Stimulated activated naive CD8-positive, alpha-beta T cell treated with anti-CD3 and anti-CD28 coated beads, Interleukin-15, Interleukin-2, amounts not matched to agents 100 U/mL and 50 U/mL, for 24 hours (primary cell): ENCODE measurements around the gene TDP2.

ENCODE experiments used
- ATAC-seq: fragments of 150-1000 bp; cut with Tn5 transposase; one replicate; pipeline ENCODE4 v1.10.0; 2021
- DNase-seq: peaks from one replicate; pipeline ENCODE4 v3.0.0; 2021

Gene TDP2, protein sequence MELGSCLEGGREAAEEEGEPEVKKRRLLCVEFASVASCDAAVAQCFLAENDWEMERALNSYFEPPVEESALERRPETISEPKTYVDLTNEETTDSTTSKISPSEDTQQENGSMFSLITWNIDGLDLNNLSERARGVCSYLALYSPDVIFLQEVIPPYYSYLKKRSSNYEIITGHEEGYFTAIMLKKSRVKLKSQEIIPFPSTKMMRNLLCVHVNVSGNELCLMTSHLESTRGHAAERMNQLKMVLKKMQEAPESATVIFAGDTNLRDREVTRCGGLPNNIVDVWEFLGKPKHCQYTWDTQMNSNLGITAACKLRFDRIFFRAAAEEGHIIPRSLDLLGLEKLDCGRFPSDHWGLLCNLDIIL

DNA sequence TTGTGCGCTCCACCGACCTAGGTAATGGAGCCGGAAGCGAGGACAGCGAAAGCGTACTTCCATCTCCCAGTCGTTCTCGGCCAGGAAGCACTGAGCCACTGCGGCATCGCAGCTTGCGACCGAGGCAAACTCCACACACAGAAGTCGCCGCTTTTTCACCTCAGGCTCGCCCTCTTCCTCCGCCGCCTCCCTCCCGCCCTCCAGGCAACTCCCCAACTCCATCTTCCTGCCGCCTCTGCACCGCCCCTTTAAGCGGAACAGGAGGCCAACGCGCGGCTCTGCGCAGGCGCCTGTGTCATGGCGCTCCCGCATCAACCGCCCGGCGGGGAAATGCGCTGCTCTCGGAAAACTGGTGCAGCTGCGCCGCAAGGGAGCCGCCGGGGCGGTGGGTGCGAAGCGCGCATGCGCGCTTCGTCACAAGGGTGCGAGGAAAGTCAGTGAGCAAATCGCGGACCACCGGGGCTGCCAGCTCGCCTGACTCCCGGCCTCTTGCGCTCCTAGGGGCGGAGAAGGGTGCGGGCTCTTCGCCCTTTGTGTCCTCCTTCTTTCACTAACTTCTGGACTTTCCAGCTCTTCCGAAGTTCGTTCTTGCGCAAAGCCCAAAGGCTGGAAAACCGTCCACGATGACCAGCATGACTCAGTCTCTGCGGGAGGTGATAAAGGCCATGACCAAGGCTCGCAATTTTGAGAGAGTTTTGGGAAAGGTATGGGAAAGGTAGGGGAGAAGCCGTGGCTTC is at the start of gene TDP2, which contains the start of gene ACOT13:
Gene TDP2, minus strand, starts transcription at position 259 of the 737 bp plus-strand sequence. Its CDS starts 37 bp downstream, at position 222.
Gene ACOT13, plus strand, starts transcription at position 437 of the 737 bp plus-strand sequence. Its CDS starts 187 bp downstream, at position 624.
- DNase-seq, result peak; percentile 95
- peak; percentile 97 for ATAC-seq

DNA sequence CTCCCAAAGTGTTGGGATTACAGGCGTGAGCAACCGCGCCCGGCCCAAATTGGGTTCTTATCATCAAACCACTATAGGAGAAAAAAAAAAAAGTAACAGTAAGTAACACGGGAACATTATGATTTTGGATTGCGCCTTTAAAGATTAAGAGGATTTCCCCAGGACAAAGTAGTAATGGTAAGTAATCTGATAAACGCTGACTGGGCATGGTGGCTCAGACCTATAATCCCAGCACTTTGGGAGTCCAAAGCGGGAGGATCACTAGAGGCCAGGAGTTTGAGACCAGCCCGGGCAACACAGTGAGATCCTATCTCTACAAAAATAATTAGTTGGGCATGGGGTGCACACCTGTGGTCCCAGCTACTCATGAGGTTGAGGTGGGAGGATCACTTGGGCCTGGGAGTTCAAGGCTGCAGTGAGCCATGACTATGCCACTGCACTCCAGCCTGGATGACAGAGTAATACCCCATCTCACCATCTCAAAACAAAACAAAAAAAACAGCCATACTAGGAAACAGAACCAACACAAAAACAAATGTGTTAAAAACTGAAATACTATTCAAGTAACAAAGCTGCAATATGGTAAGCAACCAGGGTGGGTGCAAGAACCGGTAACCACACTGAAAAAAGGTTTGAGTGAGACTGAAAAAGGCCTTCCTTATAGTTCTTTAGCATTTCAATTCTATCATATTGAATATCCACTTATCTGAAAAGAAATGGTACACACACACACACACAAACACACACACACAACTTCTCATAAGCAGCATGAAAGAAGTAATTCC is 44.0 kb upstream of the TDP2 start:
- ATAC-seq (no peak), DNase-seq (no peak)

DNA sequence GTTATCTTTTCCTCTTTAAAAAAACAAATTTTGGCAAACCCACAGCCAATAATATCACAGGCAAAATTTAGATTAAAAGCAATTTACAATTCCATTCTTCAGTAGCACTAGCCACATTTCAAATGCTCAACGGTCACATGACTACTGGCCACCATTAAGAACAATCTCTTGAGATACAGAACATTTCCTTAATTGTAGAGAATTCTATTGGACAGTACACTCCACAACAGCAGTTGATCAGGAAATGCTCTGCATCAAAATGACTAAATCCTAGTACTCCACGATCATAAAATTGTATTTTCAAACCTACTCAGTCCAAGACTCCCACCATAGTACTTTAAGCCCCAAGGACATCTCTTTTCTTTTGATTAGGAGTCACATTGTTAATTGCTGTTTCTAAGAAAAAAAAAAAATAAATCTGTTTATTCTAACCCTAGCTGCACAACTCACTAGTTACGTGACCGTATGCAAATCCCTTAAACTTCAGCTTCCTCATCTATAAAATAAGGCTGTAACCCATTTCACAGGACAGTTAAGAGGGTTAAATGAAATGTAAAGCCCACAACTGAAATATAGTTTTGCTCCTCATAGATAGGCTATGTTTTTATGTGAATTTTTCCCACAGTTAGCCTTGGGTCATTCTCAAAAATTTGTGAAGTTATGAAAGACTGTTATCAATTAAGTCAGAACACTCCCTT is 42.5 kb upstream of the TDP2 start:
- DNase-seq (no peak), ATAC-seq (no peak)

DNA sequence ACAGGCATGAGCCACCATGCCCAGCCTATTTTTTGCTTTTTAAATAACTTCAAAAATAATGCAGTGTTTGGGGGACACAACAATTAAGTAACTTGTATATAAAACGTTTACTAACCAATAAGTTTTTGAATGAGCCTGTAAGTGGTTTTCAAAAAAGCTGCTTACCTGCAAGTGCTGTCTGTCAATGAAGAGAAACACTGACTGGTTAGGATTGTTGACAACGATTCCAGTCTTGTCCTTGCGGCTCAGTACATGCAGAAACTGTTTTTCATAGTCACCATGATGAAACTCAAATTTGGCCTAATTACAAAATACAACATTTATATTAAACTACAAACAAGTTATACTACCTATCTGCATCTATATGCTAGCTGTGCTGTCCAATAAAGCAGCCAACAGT is 41.9 kb upstream of the TDP2 start:
- no peak for ATAC-seq
- DNase-seq, result no peak

DNA sequence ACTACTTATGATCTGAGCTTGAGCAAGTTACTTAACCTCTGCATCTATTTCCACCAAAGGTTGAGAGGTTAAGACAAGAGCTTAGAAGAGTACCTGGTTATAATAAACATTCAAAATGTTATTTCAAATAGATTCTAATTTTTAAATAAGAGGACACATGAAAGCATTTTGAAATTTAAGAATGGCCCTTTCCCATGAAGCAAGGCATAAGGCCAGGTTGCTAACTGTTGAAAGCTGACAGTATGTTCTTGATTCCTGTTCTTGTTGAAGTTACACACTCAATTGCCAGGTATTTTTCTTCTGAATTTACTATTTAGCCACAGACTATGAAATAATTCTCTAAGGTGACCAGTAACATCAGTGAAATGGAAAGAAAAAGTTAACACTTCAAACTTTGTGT is 37.8 kb upstream of the TDP2 start:
- DNase-seq (no peak), ATAC-seq (no peak)

DNA sequence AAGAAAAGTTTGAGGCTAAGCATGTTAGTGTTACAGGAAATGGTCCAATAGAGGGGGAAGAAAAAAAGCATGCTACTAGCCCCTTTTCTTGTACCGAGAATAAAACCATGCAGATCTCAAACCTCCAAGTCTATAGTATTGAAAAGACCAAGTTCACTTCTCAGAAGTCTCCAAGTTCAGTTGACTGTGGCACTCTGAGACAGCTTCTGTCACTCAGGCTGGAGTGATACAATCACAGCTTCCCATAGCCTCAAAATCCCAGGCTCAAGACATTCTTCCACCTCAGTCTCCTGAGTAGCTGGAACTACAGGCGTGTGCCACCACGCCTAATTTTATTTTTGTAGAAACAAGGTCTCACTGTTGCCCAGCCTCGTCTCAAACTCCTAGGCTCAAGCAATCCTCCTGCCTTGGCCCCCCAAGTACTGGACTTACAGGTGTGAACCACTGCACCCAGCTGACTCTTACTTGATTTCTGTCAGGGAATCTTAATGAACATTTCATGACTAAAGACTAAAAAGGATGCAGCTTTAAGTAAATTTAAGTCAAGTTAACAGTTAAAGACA is 36.1 kb upstream of the TDP2 start:
- DNase-seq, result no peak
- ATAC-seq, result no peak

DNA sequence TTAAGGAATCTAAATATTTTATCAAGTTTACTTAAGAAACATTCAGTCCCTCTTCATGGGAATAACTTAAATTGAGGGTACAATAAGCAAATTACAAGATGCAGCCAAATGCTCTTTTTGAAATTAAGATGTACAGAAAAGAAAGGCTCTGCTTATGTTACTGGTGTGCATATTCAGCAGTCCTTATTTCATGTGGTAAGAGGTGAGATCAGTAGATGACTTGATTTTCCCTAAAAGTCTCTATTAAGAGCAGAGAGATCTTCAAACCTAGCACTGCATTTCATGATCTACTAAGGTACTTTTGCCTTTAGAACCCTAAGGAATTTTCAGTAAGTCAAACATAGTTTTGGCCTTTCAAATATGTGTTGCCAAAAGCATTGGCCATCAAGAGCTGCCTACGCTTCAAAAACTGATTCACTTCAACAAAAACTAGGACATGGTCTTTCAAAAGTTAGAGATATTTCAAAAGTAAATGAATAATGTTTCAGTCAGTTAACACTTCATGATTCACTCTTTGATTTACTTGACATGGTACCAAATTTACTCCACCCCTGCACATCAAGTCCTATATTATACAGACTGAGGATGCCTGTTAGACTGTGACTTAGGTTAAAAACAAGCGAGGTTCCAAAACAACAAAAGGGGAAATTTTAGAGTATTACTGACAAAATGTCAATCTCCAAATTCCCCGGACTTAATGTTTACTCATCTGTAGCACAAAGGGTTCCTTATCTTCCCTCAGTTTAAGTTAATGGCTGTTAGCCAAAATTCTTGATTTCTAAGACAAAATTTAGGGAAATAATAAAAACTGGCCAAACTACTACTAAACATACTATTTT is 33.0 kb upstream of the TDP2 start:
- DNase-seq, result no peak
- ATAC-seq, result peak; percentile 60

DNA sequence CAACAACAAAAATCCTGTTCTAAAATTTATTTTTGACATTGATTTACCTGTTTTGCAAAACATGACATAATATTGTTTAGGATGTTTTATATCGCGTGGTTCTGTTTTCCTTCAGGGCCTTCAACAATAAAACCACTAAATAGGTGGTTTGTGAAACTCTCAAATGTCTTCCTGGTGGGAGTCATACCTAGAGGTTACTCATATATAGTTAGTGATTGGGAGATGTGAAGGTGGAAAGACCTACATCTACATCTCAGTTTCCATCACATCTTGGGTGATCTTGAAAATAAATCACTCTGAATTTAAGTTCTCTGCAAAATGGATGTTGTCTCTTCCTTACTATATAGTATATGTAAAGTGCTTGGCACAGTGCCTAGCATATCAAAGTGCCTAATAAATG is 29.4 kb upstream of the TDP2 start:
- no peak for ATAC-seq

DNA sequence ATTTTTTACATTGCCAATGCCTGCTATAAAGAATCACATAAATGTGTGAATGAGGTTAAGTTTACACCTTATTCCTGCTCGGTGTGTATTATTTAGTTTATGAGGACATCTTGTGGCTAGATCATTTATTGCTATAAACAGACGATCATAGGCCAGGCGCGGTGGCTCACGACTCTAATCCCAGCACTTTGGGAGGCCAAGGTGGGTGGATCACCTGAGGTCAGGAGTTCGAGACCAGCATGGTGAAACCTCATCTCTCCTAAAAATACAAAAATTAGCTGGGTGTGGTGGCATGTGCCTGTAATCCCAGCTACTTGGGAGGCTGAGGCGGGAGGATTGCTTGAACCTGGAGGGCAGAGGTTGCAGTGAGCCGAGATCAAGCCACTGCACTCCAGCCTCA is 28.9 kb upstream of the TDP2 start:
- DNase-seq, result peak; percentile 20
- peak; percentile 57 for ATAC-seq

More for the DNA sequence above, 29.4 kb upstream of the TDP2 start:
- DNase-seq, result no peak

DNA sequence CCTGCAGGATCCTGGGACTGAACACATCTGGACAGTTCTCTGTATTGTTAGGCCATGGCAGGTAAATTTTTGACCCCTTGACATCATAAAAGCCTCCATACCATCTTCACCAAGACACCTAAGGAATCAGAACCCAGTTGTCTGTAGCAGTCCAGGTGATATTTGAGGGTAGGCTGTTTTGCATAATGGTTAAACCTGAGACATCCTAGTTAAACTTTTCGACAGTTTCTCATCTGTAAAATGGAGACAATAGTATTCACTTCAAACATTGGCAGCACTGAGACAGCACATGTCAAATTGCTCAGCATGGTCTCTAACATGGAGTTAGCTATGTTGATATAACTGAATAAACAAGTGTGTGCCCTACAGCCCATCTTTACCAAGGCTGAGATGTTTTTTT is 27.5 kb upstream of the TDP2 start:
- ATAC-seq (no peak), DNase-seq (no peak)

DNA sequence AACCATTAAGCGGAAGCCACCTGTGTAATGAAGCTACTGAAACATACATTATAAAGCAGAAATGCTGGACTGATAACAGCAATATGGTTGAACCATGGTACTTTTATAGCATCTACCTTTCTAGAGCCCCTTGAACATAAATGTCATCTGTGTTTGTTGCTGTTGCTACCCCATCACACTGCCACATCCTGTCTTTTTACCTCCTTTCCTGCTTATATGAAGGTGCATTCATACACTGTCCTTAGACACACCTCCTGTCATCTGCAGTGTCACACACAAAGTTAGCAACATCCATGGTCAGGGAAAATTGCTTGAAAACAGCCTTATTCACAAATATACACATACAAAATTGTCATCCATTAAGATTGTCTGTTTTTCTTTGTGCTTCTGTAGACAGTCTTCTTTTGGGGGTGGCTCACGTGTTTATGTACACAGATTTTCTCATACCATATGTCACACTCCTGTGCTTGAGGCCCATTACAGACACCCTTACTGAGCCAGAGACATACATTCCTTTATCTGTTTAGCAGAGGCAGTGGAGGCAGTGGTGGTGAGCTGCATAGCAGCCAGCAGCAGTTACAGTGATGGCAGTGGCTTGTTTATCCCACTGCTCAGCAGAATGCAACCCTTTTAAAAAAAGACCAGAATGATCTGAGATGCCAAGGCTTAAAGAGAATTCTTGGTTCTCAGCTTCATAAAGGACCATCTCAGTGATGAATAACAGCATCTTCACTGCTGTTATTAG is 26.3 kb upstream of the TDP2 start:
- DNase-seq (no peak), ATAC-seq (peak; percentile 52)

DNA sequence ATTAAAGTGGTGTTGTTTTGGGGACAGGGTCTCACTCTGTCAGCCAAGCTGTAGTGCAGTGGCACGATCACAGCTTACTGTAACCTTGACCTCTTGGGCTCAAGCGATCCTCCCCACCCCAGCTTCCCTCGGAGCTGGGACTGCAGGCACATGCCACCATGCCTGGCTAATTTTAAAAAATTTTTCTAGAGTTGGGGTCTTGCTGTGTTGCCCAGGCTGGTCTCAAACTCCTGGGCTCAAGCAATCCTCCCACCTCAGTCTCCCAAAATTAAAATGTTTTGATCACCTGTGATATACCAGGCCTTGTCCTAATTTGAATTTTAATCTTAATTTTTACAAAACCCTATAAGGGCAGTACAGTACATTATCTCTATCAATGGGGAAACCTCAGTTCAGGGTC is 25.7 kb upstream of the TDP2 start:
- ATAC-seq (no peak), DNase-seq (no peak)

DNA sequence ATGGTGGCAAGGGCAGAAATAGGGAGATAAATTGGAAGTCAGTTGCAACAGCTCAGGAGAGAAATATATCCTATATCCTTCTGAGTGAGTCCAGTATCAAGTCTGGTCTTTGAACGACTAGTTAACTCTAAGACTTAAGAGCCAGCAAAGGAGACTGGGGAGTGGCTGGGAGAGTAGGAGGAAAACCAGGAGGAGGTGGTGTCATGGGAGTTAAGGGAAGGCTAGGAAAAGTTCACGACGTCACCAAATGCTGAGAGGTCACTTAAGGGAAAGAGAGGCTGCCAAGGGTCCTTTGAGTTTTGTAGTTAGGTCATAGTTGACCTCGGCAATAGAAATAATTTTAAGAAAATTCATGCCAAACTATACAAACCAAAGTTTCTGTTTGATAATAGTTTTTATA is 25.3 kb upstream of the TDP2 start:
- ATAC-seq (no peak), DNase-seq (no peak)

DNA sequence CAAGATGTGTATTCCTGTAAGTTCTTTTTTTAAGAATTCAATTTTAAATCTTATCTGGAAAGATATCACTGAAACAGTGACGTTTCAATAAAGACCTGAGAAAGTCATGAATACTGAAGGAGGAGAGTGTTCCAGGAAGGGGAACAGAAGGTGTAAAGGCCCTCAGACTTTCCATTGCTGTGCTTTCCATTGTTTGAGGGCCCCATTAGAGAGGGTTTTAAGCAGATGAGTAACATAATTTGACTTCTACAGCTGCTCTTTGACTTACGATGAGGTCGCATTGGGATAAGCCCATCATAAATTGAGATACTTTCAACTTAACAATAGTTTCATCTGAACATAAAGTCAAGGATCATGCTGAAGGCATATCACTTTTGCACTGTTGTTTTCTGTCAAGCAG is 24.9 kb upstream of the TDP2 start:
- peak; percentile 56 for ATAC-seq
- DNase-seq, result no peak

DNA sequence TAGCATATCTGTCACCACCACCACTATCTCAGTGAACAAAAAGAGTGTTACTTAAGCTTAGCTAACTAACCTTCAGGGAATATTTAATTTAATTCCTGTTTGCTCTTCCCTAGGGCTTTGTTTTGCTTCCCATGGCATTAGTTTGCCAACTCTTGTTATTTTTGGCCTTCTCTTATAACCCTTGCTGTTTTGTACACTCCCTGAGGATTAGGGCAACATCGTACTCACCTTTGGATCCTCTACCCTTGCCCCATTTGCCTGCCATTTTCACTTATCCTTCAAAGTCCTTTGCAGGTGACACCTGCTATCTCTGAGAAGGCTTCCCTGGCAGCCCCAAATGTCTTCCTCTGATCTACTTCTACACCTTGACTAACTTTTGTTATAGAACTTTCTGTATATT is 23.9 kb upstream of the TDP2 start:
- DNase-seq, result no peak
- no peak for ATAC-seq

DNA sequence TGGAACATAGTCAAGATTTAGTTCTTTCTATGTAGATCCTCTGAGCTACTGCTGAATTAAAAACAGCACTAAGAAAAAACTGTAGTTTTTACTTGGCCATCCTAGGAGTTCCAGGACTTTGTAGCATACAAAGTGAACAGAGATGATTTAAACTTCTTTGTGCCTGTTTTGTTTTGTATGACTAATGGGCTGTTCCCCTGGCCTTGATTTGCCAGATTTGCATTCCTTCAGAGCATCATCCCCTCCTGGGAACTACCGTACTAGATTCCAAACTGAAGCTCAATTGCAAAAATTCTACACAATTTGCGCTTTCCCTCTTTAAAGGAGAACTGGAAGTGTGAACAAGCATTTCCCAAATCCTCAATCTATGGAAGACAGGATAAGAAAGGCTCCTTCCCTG is 23.3 kb upstream of the TDP2 start:
- ATAC-seq (no peak), DNase-seq (no peak)

DNA sequence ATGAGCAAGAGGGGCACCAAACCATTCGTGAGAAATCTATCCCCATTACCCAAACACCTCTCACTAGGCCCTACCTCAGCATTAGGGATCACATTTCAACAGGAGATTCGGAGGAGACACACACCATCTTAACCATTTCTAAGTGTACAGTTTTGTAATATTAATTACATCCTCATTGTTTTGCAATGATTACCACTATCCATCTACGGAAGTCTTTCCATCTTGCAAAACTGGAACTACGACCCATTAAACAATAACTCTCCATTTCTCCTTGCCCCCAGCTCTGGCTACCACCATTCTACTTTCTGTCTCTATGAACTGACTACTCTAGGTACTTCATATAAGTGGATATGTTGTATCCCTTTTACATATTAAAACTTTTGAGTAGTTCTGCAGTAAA is 20.2 kb upstream of the TDP2 start:
- DNase-seq, result no peak
- ATAC-seq, result no peak

DNA sequence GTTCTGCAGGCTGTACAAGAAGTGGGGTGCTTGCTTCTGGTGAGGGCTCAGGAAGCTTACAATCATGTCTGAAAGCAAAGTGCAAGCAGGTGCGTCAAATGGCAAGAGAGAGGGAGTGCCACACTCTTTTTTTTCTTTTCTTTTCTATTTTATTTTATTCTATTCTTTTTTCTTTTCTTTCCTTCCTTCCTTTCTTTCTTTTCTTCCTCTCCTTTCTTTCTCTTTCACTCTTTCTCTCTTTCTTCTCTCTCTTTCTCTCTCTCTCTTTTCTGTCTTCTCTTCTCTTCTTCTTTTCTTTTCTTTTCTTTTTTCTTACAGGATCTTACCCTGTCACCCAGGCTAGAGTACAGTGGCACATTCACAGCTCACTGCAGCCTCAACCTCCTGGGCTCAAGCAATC is 19.7 kb upstream of the TDP2 start:
- ATAC-seq, result no peak
- DNase-seq, result no peak

DNA sequence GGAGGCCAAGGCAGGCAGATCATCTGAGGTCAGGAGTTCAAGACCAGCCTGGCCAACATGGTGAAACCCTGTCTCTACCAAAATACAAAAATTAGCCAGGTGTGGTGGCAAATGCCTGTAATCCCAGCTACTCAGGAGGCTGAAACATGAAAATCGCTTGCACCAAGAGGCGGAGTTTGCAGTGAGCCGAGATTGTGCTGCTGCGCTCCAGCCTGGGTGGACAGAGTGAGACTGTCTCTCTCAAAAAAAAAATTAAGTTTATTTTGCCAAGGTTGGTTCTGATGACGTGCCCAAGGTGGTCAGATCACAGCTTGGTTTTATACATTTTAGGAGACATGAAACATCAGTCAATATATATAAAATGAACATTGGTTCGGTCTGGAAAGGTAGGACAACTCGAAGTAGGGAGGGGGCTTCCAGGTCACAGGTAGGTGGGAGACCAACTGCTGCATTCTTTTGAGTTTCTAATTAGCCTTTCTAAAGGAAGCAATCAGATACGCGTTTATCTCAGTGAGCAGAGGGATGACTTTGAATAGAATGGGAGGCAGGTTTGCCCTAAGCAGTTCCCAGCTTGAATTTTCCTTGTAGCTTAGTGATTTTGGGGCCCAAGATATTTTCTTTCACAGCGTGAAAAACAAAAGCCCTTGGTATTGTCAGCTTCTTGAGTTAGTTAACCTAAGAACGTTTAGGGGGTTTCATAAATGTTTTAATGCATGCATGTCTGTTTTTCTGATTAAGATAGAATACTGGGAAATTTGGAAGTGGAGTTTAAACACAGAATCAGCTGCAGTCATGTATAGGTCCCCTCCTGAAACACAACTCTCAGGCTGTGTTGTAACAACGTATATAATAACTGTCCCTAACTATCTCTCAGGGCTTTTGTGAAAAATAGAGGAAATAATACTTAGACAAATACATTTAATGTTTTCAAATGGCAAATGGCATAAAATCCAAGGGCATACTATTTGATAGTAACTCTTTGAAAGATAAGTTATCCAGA is 16.9 kb upstream of the TDP2 start:
- no peak for DNase-seq
- ATAC-seq, result no peak
